ENCODE measurements around the gene ZNF407.

Gene ZNF407

GRCh38 chr18:75003764-75004690 is 406.4 kb downstream of the ZNF407 start:
- DNase-seq: no peak

GRCh38 chr18:75005626-75006025 is 408.0 kb downstream of the ZNF407 start:
- DNase-seq: no peak

GRCh38 chr18:75008186-75008585 is 410.5 kb downstream of the ZNF407 start:
- no peak for DNase-seq

GRCh38 chr18:75009296-75009695 is 411.6 kb downstream of the ZNF407 start:
- no peak for DNase-seq

GRCh38 chr18:75009878-75010277 is 412.2 kb downstream of the ZNF407 start:
- DNase-seq: no peak

GRCh38 chr18:75010278-75010677 is 412.6 kb downstream of the ZNF407 start:
- no peak for DNase-seq

GRCh38 chr18:75010689-75011088 is 413.0 kb downstream of the ZNF407 start:
- DNase-seq: no peak

- no peak for DNase-seq
These were observed 418.5 kb downstream of the ZNF407 start for GRCh38 chr18:75016025-75016717.

GRCh38 chr18:75023473-75023872 is 425.8 kb downstream of the ZNF407 start:
- DNase-seq: no peak

- no peak for DNase-seq
These were observed 427.2 kb downstream of the ZNF407 start for GRCh38 chr18:75024871-75025270.

GRCh38 chr18:75025573-75025972 is 427.9 kb downstream of the ZNF407 start:
- no peak for DNase-seq

GRCh38 chr18:75029481-75029880 is 431.8 kb downstream of the ZNF407 start:
- no peak for DNase-seq

- no peak for DNase-seq
These were observed 434.1 kb downstream of the ZNF407 start for GRCh38 chr18:75031717-75032317.

GRCh38 chr18:75033516-75033915 is 435.8 kb downstream of the ZNF407 start:
- DNase-seq: no peak

- DNase-seq: no peak
These were observed 437.3 kb downstream of the ZNF407 start for GRCh38 chr18:75034937-75035336.

- no peak for DNase-seq
These were observed 438.3 kb downstream of the ZNF407 start for GRCh38 chr18:75035928-75036327.

GRCh38 chr18:75036917-75037688 is 439.4 kb downstream of the ZNF407 start:
- no peak for DNase-seq

- no peak for DNase-seq
These were observed 440.0 kb downstream of the ZNF407 start for GRCh38 chr18:75037689-75037955.

- DNase-seq: no peak
These were observed 443.9 kb downstream of the ZNF407 start for GRCh38 chr18:75041586-75041985.

- DNase-seq: no peak
These were observed 445.8 kb downstream of the ZNF407 start for GRCh38 chr18:75043478-75043877.

- no peak for DNase-seq
These were observed 446.6 kb downstream of the ZNF407 start for GRCh38 chr18:75044296-75044695.

- DNase-seq: no peak
These were observed 447.1 kb downstream of the ZNF407 start for GRCh38 chr18:75044791-75045190.
